22Rv1 (cell line): ENCODE measurements around the gene VTI1A.
"Not testable (repeated sequence)": the region's sequence is repeated elsewhere in the genome, so short reads cannot be mapped to it uniquely, and the experiment has no call there.

Experiments
- H3K27ac ChIP-seq: fragments of 450-650 bp; 2 replicates; pipeline ENCODE4 v1.5.1; 2017
- ZFX ChIP-seq: fragments of 450-650 bp; IDR thresholded peaks from 2 replicates; pipeline ENCODE4 v1.6.1; 2017; ENCODE audit warnings: antibody characterized with exemption, borderline replicate concordance
- TF ChIP-seq, protein P1 (sequence below): fragments of 450-650 bp; IDR thresholded peaks from 2 replicates; pipeline ENCODE4 v1.5.1; 2017; ENCODE audit warnings: mild to moderate bottlenecking

Gene VTI1A

DNA sequence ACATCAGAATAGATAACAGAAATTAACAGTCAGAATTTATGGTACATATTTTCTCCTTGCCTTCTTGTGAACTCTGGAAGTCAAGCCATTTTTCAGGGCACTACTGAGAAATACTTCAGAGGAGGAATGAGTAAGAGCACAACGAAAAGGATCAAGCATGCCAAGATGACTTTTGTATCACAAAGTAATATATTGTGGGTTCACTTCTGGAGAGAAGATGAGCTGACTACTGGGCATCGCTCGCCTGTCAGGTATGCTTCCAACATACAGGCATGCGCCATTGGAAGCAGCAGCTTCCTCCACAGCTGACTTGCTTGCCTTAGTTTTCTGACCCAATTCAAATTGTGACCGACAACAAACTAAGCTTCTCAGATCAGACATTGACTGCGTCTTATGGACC, 137.3 kb downstream of the VTI1A start:
- TF ChIP-seq ZFX = no peak
- TF ChIP-seq, protein P1, sequence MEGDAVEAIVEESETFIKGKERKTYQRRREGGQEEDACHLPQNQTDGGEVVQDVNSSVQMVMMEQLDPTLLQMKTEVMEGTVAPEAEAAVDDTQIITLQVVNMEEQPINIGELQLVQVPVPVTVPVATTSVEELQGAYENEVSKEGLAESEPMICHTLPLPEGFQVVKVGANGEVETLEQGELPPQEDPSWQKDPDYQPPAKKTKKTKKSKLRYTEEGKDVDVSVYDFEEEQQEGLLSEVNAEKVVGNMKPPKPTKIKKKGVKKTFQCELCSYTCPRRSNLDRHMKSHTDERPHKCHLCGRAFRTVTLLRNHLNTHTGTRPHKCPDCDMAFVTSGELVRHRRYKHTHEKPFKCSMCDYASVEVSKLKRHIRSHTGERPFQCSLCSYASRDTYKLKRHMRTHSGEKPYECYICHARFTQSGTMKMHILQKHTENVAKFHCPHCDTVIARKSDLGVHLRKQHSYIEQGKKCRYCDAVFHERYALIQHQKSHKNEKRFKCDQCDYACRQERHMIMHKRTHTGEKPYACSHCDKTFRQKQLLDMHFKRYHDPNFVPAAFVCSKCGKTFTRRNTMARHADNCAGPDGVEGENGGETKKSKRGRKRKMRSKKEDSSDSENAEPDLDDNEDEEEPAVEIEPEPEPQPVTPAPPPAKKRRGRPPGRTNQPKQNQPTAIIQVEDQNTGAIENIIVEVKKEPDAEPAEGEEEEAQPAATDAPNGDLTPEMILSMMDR = no peak
- H3K27ac ChIP-seq = no peak overlapping the region

DNA sequence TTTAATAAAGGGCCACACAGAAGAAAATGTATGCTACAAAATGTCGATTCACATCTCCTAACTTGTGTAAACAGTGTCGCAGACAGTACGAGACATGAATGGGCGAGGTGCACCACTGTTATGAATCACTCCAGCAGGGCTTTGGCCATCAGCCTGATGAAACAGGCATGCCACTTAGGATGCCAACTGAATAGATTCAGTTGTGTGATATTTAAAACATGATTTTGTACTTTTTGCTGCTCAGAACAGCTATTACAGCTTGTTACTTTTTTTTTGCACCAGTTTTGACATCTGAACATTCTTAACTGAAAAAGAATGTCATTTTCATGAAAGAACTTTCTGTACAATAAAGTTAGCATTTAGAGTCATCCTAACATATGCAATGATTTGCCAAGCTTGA, 138.1 kb downstream of the VTI1A start:
- H3K27ac ChIP-seq = no peak overlapping the region
- TF ChIP-seq ZFX = no peak
- TF ChIP-seq, protein P1 = no peak

DNA sequence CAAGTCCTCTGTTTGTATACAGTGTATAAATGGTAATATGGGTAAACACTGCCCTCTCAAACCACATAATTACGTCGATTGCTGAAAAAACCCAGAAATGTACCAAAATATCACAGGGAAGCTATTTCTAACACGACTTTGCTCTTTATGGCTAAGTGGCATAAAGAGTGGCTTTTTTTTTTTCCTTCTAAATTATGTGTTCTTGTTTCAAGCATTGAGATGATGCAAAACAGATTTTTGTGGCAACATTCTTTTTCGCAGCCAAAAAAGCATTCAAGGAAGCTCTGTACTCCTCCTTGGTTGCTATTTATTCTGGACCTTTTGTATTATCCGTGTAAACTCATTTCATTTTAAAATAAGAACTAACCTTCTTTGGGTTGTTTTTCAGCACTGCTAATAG, 138.9 kb downstream of the VTI1A start:
- TF ChIP-seq, protein P1 = no peak
- no peak for TF ChIP-seq ZFX
- H3K27ac ChIP-seq = no peak overlapping the region

DNA sequence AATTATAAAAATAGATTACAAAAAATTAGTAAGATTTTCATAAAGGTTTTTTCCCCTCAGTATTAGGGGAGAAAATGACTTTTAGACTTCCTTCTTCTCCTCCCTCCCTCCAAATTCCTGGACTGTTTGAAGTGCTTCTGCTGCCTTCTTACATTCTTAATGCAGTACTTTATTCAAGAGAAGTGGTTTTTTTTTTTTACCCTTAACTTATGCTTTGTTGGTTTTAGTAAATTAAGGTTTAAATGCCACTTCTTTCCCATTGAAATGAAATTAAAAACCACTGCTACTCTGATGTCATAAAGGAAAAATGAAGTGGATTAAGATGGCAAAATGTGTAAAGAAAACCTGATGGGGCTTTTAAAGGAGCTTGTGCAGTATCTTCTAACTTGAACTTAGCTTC, 140.7 kb downstream of the VTI1A start:
- H3K27ac ChIP-seq = no peak overlapping the region
- TF ChIP-seq, protein P1 = no peak
- TF ChIP-seq ZFX = no peak

DNA sequence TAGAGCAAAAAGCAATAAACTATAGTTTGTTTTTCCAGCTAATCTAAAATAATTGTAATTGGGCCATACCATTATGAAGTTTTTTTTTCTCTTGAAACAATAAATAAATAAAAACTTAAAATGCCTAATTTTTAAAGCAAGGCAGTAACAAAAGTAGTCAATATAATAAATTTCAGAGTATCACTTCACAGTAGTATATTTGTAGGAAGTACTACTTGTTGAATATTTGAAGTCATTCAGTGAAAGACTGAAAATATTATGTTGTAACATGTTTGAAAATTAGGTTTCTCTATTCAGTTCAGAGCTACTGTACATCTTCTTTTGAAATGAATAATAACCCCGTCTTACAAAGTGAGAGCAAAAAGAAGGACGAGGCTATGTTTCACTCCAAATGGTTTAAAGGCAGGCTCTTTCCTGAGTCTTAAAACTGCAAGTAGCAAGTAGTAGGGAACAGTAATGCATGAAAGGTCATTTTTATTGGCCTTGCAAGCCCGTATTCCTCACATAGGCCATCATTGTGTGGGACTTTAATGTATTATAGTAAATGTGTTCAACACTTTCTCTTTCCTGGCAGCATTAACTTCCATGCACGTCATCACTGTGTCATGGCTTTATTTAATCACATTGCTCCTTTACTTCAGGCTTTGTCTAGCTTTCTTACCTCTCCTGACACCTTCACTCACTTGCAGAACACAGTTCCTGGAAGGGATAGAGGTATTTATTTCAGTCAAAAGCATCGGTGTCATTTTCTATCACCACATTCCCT, 141.4 kb downstream of the VTI1A start:
- TF ChIP-seq, protein P1 = no peak
- TF ChIP-seq ZFX = no peak
- no peak overlapping the region for H3K27ac ChIP-seq

DNA sequence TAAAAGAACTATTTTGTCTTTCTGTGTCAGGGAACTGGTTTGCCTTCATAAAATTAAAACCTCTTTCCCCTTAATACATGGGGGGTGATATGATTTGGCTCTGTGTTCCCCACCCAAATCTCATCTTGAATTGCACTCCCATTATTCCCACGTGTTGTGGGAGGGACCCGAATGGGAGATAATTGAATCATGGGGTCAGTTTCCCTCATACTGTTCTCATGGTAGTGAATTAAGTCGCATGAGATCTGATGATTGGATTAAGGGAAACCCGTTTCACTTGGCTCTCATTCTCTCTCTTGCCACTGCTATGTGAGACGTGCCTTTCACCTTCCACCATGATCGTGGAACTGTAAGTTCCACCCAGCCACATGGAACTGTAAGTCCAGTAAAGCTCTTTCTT, 142.1 kb downstream of the VTI1A start:
- no peak overlapping the region for H3K27ac ChIP-seq
- TF ChIP-seq ZFX = no peak
- TF ChIP-seq, protein P1 = no peak

DNA sequence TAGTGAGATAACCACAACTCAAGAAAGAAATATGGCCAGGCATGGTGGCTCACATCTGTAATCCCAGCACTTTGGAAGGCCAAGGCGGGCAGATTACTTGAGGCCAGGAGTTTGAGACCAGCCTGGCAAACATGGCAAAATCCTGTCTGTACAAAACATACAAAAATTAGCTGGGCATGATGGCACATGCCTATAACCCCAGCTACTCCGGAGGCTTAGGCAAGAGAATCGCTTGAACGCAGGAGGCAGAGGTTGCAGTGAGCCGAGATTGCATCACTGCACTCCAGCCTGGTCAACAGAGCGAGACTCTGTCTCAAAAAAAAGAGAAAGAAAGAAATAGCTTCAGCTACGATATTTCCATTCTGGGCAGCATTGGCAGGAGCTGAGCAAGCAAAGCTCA, 143.8 kb downstream of the VTI1A start:
- not testable (repeated sequence) for H3K27ac ChIP-seq

DNA sequence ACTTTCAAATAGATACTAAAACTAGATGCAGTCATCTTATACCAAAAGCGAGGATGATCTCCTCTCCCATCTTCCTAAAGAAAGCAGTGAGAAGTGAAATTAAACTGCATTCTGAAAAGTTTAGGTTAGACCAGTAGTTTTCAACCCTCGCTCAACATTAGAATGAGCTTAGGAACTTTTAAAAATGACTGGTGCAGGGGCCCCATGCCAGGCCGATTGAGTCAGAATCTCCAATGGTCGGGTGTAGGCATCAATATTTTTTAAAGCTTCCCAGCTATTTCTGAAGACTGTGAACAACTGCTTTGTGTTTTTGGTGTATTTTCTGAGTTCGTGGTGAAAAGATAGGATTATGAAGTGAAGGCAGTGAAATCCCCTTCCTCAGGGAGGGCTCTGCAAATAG, 146.0 kb downstream of the VTI1A start:
- TF ChIP-seq ZFX = no peak
- TF ChIP-seq, protein P1 = no peak
- H3K27ac ChIP-seq = no peak overlapping the region
